Stimulated activated CD4-positive, alpha-beta T cell treated with anti-CD3 and anti-CD28 coated beads, Interleukin-4, amount 100 ng/mL, for 4 hours (primary cell): ENCODE measurements around the gene PRKD1.

Experiments
- DNase-seq, 2 experiments: peaks; one replicate each; pipeline ENCODE4 v3.0.0-alpha.2; 2020

PRKD1 gene

DNA sequence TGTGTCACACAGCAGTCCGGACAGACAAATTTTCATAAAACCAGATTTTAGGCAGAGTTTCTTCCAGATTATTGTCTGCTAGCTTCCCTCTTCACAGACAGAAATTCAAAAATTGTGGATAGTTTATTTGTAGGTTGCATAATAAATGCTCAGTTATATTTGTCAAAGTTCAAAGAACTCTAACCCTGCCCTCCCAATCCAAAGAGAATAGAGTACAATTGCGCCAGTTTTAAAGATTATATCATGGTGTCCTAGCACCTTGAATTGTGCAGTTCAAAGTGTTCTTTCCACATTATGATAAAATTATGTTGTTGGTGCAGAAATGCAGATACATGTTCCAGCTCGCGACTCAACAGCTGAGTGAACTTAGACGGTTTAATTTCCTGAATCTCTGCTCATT is 263.1 kb downstream of the PRKD1 start:
- DNase-seq = no peak

DNA sequence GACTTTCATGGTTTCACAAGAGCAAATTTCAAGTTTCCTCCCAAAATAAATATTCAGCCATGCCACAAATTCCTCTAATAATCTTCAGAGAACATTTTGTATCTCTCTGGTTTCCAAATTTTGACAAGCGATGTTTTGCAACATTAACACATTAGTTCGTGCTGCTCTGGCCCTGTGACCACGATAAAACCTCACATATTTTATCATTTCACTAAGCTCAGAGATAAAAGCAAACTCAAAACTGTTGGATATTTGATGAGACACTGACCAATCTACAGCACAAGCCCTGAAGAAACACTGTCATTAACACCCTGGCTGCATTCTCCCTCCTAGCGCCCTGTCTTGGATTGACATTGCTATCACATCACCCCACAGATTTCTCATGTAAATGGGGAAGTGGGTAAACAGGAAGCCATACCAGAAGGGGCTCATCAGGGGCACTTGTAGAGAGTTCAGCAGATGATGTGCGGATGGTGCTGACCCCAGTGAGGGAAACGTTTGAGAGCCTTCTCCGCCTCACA is 264.3 kb downstream of the PRKD1 start:
- DNase-seq = no peak

DNA sequence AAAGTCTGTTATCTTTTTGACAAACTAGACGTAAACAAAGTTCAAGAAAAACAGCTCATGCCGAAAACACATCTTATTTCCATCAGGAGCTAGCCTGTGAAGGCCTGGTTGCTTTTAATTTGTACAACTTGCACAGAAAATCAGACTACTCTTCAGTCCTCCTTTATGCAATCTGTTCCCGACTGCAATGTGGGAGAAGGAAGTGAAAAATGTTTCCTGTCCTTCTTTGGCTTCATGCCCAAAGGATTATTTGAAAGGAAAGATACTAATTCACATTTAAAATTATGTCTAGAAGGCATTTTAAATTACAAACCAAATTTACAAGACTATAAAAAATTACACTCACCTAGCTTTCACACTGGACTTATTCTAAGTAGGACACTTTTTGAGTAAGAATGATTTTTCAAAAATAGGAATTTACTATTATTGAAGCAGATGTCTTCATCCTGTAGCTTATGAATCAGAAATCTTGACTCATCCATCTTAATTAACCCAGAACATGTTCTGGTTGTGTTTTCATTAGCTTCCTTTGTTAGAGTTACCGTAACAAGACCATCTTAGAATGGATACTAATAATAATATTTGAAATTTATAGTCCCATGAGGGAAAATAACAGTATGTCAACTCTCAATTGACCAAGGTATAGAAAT is 272.6 kb downstream of the PRKD1 start:
- DNase-seq = no peak

DNA sequence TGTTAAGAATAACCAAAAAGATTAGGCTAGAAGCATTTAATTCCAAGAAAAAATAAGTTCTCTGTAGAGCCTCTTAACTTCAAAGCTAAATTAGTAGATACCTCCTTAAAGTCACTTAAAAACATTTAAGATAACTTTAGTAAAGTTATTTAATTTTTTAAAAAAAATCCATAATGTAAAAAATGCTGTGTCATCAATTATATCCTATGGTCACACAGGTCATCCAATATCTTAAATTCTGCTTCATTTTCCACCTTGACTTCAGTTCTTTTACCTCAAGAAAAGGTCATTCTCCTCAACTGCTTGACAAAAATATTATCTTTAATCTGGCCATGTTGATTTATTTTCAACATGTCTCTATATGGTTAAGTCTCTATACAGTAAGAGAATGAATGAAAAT is 274.3 kb downstream of the PRKD1 start:
- DNase-seq = no peak

DNA sequence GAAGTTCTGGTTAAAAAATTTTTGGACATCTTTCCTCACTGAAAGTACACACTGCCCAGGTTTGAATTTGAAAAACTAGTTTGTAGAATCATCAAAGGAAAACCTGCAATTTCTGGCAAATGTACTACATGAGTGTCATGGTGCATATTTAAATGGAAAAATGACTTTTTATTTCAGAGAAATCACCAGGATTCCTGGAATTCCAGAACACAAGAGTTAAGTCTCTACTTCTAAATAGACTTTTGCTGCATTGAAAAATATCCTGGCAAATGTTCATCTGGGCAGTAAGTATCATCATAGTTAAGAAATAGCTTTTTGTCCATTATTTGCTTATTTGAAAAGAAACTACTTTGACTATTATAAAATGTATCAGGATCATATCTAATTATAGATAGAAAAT is 275.1 kb downstream of the PRKD1 start:
- DNase-seq = no peak

DNA sequence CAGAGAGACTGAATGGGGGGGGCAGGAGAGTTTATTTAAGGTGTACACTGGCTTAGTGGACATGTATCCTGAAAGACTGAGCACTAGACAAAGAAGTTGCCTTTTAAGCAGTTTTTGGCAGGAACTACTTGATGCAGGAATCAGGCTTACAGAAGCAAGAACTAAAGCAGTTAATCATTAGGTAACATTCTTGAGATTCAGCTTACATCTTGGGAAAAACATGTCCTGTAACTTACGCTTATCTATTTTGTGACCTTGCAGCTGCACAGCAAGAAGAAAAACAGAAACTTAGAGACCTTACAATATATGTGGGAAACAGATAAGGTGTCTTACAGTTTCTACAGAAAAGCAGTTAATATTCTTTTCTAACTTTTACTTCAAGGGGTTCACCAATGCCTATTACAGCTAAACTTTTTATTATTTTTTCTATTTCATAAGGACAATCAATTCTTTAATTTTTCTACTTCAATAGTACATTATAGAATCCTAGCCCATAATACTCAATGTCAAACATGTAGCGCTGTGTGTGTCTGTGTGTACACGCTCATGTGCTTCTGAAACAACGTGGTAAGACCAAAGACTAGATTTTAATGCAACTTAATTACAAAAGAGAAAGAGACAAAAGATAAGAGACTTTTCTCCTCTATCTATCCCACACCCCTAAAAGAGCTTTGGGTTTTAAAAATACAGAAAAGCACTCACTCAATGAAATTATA is 276.9 kb downstream of the PRKD1 start:
- DNase-seq = no peak

DNA sequence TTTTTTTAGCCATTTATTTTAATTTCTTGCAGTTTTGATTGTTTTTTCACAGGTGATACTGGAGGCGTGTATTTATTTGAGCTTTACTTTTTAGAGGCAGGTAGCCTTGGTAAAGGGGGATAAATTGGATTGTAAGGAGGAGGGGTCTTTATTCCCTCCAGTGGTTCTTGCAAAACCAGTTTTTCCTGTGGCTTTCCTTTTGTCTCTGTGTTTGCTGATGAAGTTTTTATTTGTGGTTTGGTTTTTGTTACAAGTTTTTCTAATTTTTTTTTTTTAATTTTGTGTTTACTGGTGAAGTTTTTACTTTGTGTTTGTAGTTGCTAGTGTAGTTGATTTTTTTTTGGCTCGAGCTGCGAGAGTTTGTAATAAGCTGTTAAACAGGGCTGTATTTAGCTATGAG is 278.5 kb downstream of the PRKD1 start:
- no peak for DNase-seq

DNA sequence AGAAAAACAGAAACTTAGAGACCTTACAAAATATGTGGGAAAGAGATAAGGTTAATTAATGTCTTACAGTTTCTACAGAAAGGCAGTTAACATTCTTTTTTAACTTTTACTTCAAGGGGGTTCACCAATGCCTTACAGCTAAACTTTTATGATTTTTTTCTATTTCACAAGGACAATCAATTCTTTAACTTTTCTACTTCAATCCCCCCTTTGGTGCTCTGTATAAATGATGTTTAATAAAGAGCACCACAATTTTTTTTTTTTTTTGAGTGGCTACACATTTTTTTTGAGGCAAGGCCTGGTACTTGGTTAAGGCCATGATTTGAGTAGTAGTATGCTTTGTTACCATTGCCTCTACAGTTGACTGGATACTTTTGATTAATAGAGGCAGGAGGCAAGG is 279.6 kb downstream of the PRKD1 start:
- no peak for DNase-seq

DNA sequence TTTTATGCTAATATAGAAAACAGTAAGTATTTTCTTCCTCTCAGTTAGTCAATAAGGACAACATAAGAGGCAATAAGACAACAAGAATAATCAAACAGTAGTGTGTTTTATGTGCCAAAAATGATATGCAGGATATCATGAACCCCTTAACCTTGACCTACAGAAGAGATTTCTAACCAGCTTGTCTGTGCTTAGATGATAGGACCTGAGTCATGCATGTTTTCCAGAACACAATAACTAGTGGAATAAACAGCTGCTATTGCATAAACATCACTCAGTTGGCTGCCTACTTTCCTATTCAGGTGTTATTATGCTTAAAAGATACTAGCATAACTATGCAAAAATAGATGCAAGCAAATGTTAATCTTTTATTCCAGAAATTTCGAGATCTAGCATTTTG is 282.5 kb downstream of the PRKD1 start:
- DNase-seq = no peak

DNA sequence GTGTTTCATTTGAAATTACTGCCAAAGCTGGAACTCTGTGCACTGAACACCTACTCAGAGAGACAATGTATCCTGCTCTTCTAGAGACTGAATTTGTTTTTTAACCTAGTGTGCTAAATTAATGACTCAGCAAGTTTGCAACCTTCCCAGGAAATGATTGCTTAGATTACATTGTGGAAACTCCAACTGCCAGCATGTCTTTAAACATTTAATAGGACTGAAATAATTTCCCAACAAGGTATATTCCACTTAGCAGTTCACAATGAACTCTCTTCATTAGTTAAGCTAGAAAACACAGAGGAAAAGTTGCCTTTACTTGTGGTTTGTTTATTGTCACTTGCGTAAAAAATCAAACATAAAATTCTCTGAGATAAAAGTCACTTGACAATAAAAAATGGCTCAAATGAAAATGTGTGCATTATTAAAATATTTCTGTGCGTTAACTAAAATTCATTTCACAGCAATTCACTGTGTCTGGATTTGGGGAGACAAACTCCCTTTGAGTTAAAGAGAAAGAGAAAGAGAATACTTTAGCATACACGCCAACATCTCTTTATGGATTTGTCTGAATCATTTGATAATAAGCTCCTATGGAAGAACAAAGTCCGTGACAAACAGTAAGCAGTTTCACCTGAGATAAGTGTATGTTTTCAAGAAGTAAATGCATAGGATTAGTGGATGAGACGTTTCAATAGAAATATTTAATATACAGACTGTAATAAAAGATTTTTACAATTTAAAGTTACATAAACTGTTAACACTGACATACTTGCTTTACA is 284.0 kb downstream of the PRKD1 start:
- no peak for DNase-seq

DNA sequence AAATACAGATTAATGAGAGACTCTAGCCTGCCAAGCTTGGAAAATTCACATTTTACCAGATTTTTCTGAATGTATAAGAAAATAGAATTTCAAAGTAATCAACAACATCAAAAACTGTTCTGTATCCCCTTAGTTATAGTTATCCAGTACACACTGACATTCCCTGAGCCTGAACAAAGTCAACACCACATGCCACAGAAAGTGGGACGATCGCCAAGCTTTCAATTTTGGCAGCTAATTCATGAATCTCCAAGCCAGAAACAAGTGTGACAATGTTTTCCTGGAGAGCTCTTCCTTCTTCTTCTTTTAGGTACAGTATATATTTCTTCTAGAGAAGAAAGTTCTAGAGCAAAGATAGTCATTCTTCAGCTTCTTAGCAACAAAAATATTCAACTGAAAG is 290.2 kb downstream of the PRKD1 start:
- no peak for DNase-seq

DNA sequence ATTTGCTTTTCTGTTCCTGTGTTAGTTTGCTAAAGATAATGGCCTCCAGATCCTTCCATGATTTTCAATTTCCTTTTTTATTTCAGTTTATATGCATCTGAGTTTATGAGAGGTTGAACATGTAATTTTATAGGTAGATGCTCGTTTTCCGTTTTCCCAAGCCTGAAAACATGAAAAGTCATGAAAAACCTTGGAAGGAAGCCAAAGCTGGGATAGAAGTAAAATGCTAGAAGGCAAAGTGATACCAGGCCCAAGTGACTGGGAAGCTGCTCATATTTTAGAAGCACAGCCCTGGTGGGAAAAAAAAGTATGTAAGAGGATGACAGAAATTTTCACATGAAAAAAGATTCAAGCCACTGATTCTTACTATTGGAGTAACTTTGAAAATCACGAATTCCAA is 290.8 kb downstream of the PRKD1 start:
- no peak for DNase-seq

DNA sequence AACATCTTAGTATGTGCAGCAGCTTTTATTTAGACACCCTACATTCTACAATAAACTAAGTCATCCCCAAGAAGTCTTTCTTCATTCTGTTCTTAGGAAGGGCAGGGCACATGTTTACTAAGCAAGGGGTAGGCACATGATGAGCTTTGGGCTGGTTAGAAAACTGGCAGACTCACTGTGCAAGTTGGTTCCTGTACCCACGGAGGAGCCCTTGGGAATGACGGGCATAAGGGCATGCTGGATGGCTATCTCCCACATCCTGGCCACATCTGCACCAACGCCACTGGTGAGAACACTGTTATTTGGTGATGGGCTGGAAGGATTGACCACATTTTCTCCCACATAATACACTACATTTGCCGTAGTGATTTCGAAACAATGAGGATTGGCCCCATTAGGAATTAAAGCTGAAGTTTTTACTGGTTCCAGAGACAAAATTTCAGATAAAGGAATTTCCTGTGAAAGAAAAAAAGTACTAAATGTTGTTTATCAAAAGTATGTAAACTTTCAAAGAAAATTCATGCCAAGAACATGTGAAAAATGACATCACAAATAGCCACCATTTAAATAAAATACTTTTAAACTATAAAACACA is 297.0 kb downstream of the PRKD1 start:
- no peak for DNase-seq

DNA sequence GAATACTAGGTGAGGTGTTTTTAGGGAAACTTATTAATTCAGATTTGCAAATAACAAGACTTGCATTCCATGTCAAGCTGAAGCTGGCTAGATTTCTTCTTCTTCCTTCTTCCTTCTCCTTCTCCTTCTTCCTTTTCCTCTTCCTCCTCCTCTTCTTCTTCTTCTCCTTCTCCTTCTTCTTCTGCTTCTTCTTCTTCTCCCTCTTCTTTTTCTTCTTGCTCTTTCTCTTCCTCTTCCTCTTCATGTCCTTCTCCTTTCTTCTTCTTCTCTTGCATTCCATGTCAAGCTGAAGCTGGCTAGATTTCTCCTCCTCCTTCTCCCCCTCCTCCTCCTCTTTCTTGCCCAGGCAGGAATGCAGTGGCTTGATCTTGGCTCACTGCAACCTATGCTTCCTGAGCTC is 297.8 kb downstream of the PRKD1 start:
- DNase-seq = no peak

DNA sequence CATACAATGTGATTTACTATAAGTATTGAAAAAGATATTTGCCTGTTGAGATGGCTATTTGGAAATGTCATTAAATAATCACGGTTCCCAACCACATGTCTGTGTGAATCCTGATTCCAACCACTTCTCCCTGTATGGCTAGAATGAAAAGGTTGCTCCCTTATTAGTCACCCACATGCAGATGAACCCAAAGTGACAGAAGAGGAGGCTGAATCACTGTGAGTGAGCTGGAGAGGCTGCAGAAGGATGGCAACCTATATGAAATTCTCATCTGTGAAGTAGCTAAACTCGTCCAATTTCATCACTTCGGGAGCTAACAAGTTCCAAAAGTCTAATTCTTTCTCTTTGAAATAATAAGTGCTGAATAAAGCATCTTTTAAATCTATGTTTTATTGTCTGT is 300.5 kb downstream of the PRKD1 start:
- no peak for DNase-seq

DNA sequence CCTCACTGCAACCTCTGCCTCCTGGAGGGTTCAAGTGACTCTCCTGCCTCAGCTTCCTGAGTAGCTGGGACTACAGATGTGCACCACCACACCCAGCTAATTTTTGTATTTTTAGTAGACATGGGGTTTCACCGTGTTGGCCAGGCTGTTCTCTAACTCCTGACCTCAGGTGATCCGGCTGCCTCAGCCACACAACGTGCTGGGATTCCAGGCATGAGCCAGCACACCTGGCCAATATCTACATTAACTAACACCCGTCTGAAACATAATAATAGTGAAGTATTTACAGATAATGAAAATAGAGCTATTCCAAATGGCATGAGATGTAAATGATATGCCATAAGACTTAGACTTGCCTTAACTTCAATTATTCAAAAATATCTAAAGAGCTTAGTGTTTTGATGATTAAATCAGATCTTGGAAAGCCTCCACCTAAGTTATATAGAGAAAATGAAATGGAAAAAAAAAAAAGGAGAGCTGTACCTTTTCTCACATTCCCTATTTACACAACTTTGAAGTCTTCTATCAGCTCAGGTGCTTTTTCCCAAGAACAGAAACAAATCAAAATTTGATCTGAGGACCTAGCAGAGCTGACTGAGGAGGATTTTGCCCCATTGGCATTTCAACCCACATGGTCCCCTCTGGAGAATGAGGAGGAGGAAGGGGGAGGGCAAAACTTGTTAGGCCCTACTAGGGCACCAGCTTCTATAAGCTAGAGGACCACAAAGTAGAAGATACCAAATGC is 309.2 kb downstream of the PRKD1 start:
- DNase-seq = no peak

DNA sequence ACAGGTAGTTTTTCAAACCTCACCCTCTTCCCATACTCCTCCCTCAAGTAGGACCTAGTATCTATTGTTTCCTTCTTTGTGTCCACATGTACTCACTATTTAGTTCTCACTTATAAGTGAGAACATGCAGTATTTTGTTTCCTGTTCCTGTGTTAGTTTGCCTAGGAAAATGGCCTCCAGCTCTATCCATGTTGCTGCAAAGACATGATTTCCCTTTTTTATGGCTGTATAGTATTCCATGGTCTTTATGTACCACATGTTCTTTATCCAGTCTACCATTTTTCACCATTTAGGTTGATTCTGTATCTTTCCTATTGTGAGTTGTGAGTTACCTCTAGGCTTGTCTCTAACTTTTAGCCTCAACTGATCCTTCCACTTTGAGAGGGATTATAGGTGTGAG is 310.7 kb downstream of the PRKD1 start:
- no peak for DNase-seq

DNA sequence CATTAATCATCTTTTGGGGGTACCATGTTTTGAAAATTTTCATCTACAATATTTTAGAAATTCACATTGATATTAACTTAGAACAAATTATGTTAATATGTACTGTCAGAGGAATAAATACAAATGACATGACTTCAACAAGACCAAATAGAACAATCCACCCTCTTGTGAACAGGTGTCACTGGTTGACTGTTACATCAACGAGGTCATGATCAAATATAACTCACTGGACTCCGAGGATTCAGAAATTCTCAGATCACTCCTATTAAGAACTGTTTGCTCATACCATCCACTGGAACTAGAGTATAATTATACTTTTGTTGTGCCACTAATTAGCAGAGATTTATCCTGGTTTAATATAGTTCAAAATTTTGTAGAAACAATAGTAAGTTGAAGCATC is 318.8 kb downstream of the PRKD1 start:
- DNase-seq = no peak

DNA sequence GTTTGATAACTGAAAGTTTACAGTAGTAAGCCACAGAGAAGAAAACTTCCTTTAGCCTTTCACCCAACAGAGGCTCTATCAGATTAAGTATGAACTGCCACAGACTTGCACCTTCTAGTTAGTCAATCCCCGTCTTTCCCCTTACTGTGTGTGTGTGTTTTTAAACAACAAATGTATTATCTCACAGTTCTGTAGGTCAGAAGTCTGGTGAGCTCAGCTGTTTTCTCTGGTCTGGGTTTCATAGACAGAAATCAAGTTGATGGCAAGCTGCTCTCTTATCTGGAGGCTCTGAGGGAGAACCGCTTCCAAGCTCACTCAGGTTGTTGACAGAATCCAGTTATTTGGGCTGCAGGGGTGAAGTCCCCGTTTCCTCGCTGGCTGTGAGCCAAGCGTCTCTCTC is 320.5 kb downstream of the PRKD1 start:
- no peak for DNase-seq

DNA sequence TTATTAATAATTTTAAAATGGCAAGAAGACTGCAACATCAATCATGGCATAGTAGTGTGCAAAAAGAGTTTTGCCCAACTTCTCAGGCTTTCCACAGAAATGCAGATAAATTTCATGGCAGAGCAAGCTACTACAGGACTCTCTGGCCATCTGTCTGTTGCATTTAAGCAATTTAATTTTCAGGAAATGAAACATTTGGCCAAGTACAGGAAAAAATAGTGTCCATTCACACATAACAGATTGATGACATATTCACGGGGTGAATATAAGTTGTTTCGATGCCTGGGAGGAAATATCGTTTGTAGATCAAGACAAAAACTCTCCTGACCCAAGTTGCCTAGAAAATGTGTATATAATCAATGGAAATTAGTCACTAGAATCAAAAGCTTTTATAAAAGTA is 324.0 kb downstream of the PRKD1 start:
- DNase-seq = no peak

DNA sequence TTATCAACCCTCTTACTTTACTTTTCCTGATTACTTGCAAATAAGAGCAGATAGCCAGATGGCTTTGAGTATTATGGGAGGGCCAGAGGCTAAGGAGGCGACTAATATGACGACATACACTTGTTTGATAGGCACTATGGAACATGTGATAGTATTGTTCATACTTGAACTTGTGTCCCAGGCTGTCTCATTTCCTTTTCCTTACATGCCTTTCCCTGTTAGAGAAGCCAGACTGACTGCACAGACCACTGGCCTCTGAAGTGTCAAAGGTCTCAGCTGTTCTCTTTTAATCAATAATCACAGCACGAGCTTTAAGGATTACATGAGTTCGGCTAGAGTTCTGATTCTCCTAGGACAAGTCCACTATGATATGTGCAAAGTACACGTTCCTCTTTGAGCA is 326.0 kb downstream of the PRKD1 start:
- DNase-seq = no peak

DNA sequence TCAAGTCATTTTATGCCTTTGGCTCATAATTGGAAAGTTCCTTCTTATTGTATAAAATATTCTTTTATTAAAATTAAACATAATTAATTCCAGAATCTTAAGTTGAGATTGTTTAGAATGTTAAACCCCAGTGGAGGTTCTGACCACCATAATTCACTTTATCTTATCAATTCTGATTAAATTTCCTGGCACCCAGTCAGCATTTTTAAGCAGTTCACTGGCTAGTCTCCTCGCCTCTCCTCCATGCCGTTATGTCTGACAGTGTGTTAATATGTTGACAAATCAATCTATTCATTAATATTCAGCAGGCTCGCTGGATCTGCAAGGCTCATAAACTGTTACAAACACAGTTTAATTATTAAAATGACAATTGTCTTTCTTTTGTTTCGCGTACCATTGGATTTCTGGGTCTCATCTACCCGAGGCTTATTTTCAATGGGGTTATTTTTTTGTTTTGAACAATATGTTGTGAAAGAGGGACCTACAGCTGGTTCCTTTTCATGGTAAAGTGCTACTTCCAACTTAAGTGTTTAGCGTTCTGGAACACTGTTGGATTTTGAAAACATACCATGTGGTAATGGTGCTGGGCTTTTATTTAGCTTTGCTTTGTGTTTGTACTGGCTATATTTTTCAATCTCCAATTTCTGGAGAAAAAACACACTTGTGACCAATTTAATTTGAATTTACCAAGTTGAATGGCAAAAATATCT is 339.7 kb downstream of the PRKD1 start:
- DNase-seq = no peak
